ENCODE data around the gene GRPR.
A peak's percentile ranks its signal among the peaks of the same experiment; 100 is the strongest.

GRPR gene

GRCh38 chrX:16112428-16112827 is 10.9 kb upstream of the GRPR start:
- no peak for TF ChIP-seq ESRRG (CRISPR knock-in tag; IDR thresholded peaks at IDR 0.05)
- no peak for TF ChIP-seq TOX (CRISPR knock-in tag; IDR thresholded peaks at IDR 0.05; ENCODE audit: borderline replicate concordance)
- TF ChIP-seq PPARA (CRISPR knock-in tag; IDR thresholded peaks at IDR 0.05; ENCODE audit: borderline replicate concordance) = no peak
- TF ChIP-seq POU6F1 (CRISPR knock-in tag; IDR thresholded peaks at IDR 0.05; ENCODE audit: borderline replicate concordance, low read depth) = no peak
- no peak for TF ChIP-seq BACH2 (CRISPR knock-in tag; IDR thresholded peaks at IDR 0.05; ENCODE audit: borderline replicate concordance)
- TF ChIP-seq CSRNP3 (CRISPR knock-in tag; IDR thresholded peaks at IDR 0.05) = no peak
- TF ChIP-seq TCF4 (CRISPR knock-in tag; IDR thresholded peaks at IDR 0.05; ENCODE audit: borderline replicate concordance) = no peak
- no peak for TF ChIP-seq ZNF70 (CRISPR knock-in tag; IDR thresholded peaks at IDR 0.05)
- TF ChIP-seq ZC3H10 (CRISPR knock-in tag; IDR thresholded peaks at IDR 0.05) = no peak
- no peak for TF ChIP-seq ARNTL (CRISPR knock-in tag; IDR thresholded peaks at IDR 0.05; ENCODE audit: borderline replicate concordance, low read depth)
- TF ChIP-seq PATZ1 (CRISPR knock-in tag; IDR thresholded peaks at IDR 0.05; ENCODE audit: borderline replicate concordance) = no peak
- TF ChIP-seq SNAI2 (CRISPR knock-in tag; IDR thresholded peaks at IDR 0.05) = no peak
- no peak for TF ChIP-seq CREB5 (CRISPR knock-in tag; IDR thresholded peaks at IDR 0.05; ENCODE audit: low read depth)
- TF ChIP-seq ZNF8 (CRISPR knock-in tag; IDR thresholded peaks at IDR 0.05) = no peak
- TF ChIP-seq ZNF565 (CRISPR knock-in tag; conservative IDR thresholded peaks at IDR 0.05; ENCODE audit: low read depth) = no peak
- ATAC-seq = peak; percentile 80

GRCh38 chrX:16113978-16114565 is 9.3 kb upstream of the GRPR start:
- no peak for ATAC-seq
- no peak for TF ChIP-seq PATZ1 (CRISPR knock-in tag; IDR thresholded peaks at IDR 0.05; ENCODE audit: borderline replicate concordance)
- no peak for TF ChIP-seq ESRRG (CRISPR knock-in tag; IDR thresholded peaks at IDR 0.05)
- no peak for TF ChIP-seq RARB (CRISPR knock-in tag; IDR thresholded peaks at IDR 0.05)
- no peak for TF ChIP-seq ARNTL (CRISPR knock-in tag; IDR thresholded peaks at IDR 0.05; ENCODE audit: borderline replicate concordance, low read depth)
- TF ChIP-seq CSDC2 (CRISPR knock-in tag; IDR thresholded peaks at IDR 0.05) = no peak
- TF ChIP-seq ZNF565 (CRISPR knock-in tag; conservative IDR thresholded peaks at IDR 0.05; ENCODE audit: low read depth) = no peak
- no peak for TF ChIP-seq CREB5 (CRISPR knock-in tag; IDR thresholded peaks at IDR 0.05; ENCODE audit: low read depth)
- TF ChIP-seq ZNF8 (CRISPR knock-in tag; IDR thresholded peaks at IDR 0.05) = no peak
- no peak for TF ChIP-seq ZFP3 (CRISPR knock-in tag; IDR thresholded peaks at IDR 0.05)
- TF ChIP-seq BACH2 (CRISPR knock-in tag; IDR thresholded peaks at IDR 0.05; ENCODE audit: borderline replicate concordance) = no peak
- no peak for TF ChIP-seq TCF4 (CRISPR knock-in tag; IDR thresholded peaks at IDR 0.05; ENCODE audit: borderline replicate concordance)
- no peak for TF ChIP-seq ZFP30 (CRISPR knock-in tag; IDR thresholded peaks at IDR 0.05)
- no peak for TF ChIP-seq GLIS3 (CRISPR knock-in tag; IDR thresholded peaks at IDR 0.05)
- no peak for TF ChIP-seq TOX (CRISPR knock-in tag; IDR thresholded peaks at IDR 0.05; ENCODE audit: borderline replicate concordance)
- TF ChIP-seq ISL1 (CRISPR knock-in tag; IDR thresholded peaks at IDR 0.05) = no peak
- TF ChIP-seq ZNF70 (CRISPR knock-in tag; IDR thresholded peaks at IDR 0.05) = no peak
- TF ChIP-seq TSHZ2 (CRISPR knock-in tag; IDR thresholded peaks at IDR 0.05) = no peak
- no peak for TF ChIP-seq OSR1 (CRISPR knock-in tag; IDR thresholded peaks at IDR 0.05)
